ENCODE measurements around the gene CYP27A1. TPM values are rescaled to one million over a fixed set of nuclear protein-coding genes. Genes with fewer than 3 reads are reported as not detected.

Gene CYP27A1
- total RNA-seq, 1 donor from 2014 or later, result 16.8 TPM

DNA sequence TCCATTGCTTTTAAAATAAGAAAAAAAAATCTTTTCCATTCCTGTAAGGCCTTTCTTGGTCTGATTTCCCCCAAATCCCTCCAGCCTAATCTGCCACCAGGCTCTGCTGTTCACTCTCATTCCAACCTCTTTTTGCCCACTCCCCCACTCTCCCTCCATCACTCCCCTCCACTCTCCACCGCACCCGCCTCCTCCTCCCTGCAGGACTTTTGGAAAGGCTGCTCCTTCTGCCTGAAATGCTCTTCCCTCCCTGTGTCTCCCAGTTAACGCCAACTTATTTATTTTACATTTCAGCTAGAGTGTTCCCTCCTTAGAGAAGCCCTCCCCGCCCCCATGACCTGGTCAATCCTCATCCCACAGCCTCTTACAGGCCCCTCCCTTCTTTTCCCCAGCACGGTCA, 72.9 kb downstream of the CYP27A1 start:
- Mint-ChIP-seq H3K9me3 (no peaks in the 10 kb centered on the region), H3K4me3 (peak overlapping the region; percentile 17)

DNA sequence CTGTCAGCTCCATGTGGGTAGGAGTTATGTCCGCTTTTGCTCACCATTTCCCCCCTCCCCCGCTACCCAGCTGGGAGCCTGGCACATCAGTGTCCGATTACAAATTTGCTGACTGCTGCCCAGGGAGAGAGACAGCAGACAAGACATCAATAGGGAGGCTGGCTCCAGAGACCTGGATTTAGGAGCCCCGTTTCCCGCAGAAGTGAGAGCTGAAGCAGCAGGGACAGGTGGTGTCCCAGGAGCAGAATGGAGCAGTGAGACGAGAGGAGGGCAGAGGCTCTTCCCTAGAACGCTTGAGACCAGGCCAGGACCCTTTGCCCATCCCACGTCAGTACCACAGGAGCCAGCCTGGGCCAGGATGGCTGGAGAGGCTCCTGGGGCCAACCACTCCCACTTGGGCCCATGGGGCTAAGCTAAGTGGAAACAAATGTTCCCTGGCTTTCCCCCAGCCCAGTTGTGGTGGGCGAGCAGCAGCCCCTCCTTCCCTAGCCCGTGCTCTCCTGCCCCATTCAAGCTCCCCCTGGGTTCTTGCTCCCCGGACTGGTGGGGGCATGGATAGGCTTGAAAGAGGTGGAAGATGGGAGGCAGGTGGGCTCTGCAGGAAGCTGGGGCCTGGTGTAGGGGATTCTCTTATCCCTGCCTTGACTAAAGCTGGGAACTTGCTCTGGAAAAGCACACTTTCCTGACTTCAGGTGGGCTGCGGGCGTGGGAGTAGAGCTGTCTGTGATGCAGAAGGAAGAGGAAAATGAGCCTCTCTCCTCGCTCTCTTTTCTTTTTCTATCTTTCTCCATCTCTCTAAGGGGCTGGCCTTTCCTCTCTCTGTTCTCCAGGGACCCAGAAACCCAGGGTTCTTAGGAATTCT, 73.6 kb downstream of the CYP27A1 start:
- Mint-ChIP-seq H3K4me3 (peak overlapping the region; percentile 41), H3K4me1 (peaks cover 71% of the 10 kb centered on the region), H3K27me3 (ENCODE audit: low read depth) (peaks cover 29% of the 10 kb centered on the region), H3K27ac (peak overlapping the region; percentile 96), H3K36me3 (no peaks in the 10 kb centered on the region), H3K9me3 (no peaks in the 10 kb centered on the region)
- no peak for DNase-seq (ENCODE audit: low spot score in 2 of 2, unreplicated experiment in 2 of 2)
- TF ChIP-seq, protein P1, sequence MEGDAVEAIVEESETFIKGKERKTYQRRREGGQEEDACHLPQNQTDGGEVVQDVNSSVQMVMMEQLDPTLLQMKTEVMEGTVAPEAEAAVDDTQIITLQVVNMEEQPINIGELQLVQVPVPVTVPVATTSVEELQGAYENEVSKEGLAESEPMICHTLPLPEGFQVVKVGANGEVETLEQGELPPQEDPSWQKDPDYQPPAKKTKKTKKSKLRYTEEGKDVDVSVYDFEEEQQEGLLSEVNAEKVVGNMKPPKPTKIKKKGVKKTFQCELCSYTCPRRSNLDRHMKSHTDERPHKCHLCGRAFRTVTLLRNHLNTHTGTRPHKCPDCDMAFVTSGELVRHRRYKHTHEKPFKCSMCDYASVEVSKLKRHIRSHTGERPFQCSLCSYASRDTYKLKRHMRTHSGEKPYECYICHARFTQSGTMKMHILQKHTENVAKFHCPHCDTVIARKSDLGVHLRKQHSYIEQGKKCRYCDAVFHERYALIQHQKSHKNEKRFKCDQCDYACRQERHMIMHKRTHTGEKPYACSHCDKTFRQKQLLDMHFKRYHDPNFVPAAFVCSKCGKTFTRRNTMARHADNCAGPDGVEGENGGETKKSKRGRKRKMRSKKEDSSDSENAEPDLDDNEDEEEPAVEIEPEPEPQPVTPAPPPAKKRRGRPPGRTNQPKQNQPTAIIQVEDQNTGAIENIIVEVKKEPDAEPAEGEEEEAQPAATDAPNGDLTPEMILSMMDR (IDR thresholded peaks at IDR 0.05; ENCODE audit: unreplicated experiment), result no peak

More for the DNA sequence above, 72.9 kb downstream of the CYP27A1 start:
- H3K36me3 Mint-ChIP-seq, result no peaks in the 10 kb centered on the region
- peaks cover 24% of the 10 kb centered on the region for H3K27me3 Mint-ChIP-seq (ENCODE audit: low read depth)
- DNase-seq (ENCODE audit: low spot score in 2 of 2, unreplicated experiment in 2 of 2), result no peak
- peak overlapping the region; percentile 96 for H3K27ac Mint-ChIP-seq
- TF ChIP-seq, protein P1 (IDR thresholded peaks at IDR 0.05; ENCODE audit: unreplicated experiment), result no peak
- H3K4me1 Mint-ChIP-seq, result peaks cover 66% of the 10 kb centered on the region

DNA sequence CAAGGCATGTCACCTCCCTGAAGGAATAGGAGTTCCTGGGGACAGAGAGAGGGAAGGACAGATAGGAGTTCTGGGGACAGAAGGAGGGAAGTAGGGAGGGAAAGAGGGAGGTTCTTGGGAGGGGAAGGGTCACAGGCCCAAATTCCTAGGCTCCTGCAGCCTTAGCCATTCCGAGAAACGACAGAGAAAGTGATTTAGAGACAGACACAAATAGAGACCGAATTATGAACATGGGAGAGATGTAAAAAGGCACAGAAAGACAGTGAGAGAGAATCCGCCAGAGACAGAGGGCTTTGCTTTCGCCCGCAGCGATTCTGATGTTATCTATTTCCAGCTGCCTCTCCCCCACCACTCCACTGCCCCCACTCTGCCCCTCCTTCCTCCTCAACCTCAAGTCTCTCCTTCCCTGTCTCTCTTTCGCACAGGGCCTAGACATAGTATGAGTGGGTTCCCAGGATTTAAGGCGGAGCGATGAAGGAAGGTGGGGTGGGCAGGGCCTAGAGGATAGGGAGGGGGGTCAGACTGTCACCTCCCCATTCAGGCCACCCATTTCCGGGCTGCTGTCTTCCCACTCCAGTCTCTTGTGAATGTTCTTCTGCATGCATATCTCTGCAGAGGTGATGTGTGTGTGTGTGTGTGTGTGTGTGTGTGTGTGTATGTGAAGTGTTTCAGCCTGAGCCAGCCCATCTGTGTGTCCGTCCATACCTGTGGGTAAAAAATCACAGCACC, 74.4 kb downstream of the CYP27A1 start:
- H3K36me3 Mint-ChIP-seq, result no peaks in the 10 kb centered on the region
- TF ChIP-seq, protein P1 (IDR thresholded peaks at IDR 0.05; ENCODE audit: unreplicated experiment), result no peak
- H3K27me3 Mint-ChIP-seq (ENCODE audit: low read depth), result peaks cover 31% of the 10 kb centered on the region
- no peak for DNase-seq (ENCODE audit: low spot score in 2 of 2, unreplicated experiment in 2 of 2)
- peak overlapping the region; percentile 43 for H3K4me3 Mint-ChIP-seq
- peak overlapping the region; percentile 96 for H3K27ac Mint-ChIP-seq
- peaks cover 76% of the 10 kb centered on the region for H3K4me1 Mint-ChIP-seq
- no peaks in the 10 kb centered on the region for H3K9me3 Mint-ChIP-seq

DNA sequence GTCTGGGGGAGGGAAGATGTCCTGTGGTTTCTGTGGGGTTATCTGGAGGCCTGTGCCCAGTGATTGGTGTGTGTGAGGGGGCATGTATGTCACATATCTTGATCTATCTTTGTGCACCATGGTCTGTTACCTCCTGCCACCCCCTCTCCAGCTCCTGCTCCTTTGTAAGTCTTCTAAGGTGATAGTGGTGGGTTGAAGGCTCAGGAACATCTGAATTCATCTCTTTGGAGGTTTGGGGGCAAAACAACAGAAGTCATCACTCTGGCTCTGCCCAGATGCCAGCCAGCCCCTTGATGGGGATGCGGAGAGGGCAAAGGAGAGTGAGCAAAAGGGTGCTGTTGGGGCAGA, 74.9 kb downstream of the CYP27A1 start:
- peak overlapping the region; percentile 96 for H3K27ac Mint-ChIP-seq
- peak overlapping the region; percentile 43 for H3K4me3 Mint-ChIP-seq
- DNase-seq (ENCODE audit: low spot score in 2 of 2, unreplicated experiment in 2 of 2), result no peak
- TF ChIP-seq, protein P1 (IDR thresholded peaks at IDR 0.05; ENCODE audit: unreplicated experiment), result no peak
- H3K4me1 Mint-ChIP-seq, result peaks cover 82% of the 10 kb centered on the region
- H3K9me3 Mint-ChIP-seq, result no peaks in the 10 kb centered on the region
- no peaks in the 10 kb centered on the region for H3K36me3 Mint-ChIP-seq
- peaks cover 34% of the 10 kb centered on the region for H3K27me3 Mint-ChIP-seq (ENCODE audit: low read depth)

DNA sequence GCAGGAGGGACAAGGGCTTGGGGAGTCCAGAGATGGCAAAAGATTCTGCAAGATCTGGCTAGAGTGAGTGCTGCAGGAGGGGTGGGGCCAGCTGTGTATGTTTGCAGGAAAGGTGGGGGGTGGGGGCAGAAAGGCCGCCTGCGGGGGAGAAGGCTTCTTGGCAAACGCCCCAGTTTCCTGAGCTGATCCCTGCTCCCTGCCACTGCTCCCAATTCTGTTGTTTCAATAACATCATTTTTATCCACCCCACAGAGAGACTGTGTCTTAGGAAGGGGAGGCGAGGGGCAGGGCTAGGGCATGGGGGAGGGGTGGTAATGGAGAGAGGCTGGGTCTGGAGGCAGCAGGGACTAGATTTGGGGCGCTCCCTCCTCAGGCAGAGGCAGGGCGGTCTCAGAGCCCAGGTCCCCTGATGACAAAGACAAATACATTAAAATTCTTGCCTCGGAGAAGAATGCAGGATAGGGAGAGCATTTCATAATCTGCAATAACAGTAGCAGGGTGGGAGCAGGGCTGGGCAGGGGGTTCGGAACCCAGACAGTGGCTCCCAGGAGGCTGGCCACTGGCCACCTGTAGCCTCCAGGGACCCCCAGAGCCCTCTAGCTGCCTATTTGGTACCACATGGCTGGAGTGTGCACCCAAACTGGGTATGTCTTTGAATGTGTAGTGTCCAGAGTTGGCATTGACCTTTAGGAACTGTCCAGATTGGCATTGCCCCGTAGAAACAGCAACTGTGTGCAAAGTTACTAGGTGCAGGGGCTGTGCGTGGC, 75.6 kb downstream of the CYP27A1 start:
- TF ChIP-seq, protein P1 (IDR thresholded peaks at IDR 0.05; ENCODE audit: unreplicated experiment), result no peak
- peak overlapping the region; percentile 49 for H3K4me3 Mint-ChIP-seq
- H3K27me3 Mint-ChIP-seq (ENCODE audit: low read depth), result peaks cover 36% of the 10 kb centered on the region
- DNase-seq (ENCODE audit: low spot score in 2 of 2, unreplicated experiment in 2 of 2), result no peak
- H3K36me3 Mint-ChIP-seq, result no peaks in the 10 kb centered on the region
- no peaks in the 10 kb centered on the region for H3K9me3 Mint-ChIP-seq
- H3K4me1 Mint-ChIP-seq, result peaks cover 84% of the 10 kb centered on the region
- peak overlapping the region; percentile 98 for H3K27ac Mint-ChIP-seq
